Sigmoid colon (tissue), 4 donors: Measurements from ENCODE around the gene CBL.

Source experiments
- POLR2A ChIP-seq, 2 donors: fragments of 450-650 bp; IDR thresholded peaks; one replicate each; pipeline ENCODE4 v1.6.1; 2016; ENCODE audit warnings: antibody characterized with exemption in 2 of 2, mild to moderate bottlenecking in 2 of 2, moderate library complexity in 2 of 2
- POLR2AphosphoS5 ChIP-seq, 4 donors: sonication (generic); formaldehyde crosslinking; IDR thresholded peaks; one replicate each; pipeline ENCODE4 v1.6.1; 2017; ENCODE audit warnings: antibody characterized with exemption in 4 of 4
- TF ChIP-seq, protein P1 (sequence below), 4 experiments: fragments of 450-650 bp in 3 of 4; fragments of 200-600 bp in 1 of 4; IDR thresholded peaks; one replicate each; pipeline ENCODE4 v1.5.1; 2016 to 2019; ENCODE audit warnings: antibody characterized with exemption in 4 of 4, mild to moderate bottlenecking in 3 of 4, moderate library complexity in 2 of 4

DNA sequence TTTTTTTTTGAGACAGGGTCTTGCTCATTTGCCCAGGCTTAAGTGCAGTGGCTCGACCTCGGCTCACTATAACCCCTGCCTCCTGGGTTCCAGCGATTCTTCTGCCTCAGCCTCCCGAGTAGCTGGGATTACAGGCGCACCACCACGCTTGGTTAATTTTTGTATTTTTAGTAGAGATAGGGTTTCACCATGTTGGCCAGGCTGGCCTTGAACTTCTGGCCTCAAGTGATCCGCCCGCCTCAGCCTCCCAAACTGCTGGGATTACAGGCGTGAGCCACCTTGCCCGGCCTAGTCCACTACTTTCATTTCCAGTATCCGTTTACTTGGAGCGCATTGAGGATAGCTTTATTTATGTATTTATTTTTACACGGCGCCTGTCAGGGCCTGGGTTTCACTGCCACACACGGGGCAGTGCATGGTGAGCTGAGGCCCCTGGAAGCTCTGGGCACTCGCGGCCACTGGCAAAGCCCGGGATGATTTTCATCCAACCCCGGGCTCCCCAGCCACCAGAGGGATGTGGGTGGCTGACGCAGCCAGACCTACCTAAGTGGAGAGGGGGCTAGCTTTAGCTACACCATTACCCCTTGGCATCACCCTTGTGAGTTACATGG lies 116.9 kb downstream of the CBL start:
- TF ChIP-seq POLR2A (IDR thresholded peaks at IDR 0.05): no peak
- TF ChIP-seq, protein P1, sequence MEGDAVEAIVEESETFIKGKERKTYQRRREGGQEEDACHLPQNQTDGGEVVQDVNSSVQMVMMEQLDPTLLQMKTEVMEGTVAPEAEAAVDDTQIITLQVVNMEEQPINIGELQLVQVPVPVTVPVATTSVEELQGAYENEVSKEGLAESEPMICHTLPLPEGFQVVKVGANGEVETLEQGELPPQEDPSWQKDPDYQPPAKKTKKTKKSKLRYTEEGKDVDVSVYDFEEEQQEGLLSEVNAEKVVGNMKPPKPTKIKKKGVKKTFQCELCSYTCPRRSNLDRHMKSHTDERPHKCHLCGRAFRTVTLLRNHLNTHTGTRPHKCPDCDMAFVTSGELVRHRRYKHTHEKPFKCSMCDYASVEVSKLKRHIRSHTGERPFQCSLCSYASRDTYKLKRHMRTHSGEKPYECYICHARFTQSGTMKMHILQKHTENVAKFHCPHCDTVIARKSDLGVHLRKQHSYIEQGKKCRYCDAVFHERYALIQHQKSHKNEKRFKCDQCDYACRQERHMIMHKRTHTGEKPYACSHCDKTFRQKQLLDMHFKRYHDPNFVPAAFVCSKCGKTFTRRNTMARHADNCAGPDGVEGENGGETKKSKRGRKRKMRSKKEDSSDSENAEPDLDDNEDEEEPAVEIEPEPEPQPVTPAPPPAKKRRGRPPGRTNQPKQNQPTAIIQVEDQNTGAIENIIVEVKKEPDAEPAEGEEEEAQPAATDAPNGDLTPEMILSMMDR (IDR thresholded peaks at IDR 0.05): no peak
- no peak for TF ChIP-seq POLR2AphosphoS5 (IDR thresholded peaks at IDR 0.05)
